ENCODE data around the gene COL11A2.

Gene COL11A2

GRCh38 chr6:33163540-33163939 is 28.7 kb downstream of the COL11A2 start:
- no peaks in the 10 kb centered on the region for H3K36me3 ChIP-seq
- H3K27me3 ChIP-seq (ENCODE audit: insufficient read depth, low read depth, severe bottlenecking) = no peaks in the 10 kb centered on the region
- DNase-seq = peak; percentile 16
- H3K9me3 ChIP-seq (ENCODE audit: severe bottlenecking) = no peaks in the 10 kb centered on the region
- H3K4me3 ChIP-seq (ENCODE audit: low read depth, low read length) = no peak overlapping the region
- TF ChIP-seq, protein P1, sequence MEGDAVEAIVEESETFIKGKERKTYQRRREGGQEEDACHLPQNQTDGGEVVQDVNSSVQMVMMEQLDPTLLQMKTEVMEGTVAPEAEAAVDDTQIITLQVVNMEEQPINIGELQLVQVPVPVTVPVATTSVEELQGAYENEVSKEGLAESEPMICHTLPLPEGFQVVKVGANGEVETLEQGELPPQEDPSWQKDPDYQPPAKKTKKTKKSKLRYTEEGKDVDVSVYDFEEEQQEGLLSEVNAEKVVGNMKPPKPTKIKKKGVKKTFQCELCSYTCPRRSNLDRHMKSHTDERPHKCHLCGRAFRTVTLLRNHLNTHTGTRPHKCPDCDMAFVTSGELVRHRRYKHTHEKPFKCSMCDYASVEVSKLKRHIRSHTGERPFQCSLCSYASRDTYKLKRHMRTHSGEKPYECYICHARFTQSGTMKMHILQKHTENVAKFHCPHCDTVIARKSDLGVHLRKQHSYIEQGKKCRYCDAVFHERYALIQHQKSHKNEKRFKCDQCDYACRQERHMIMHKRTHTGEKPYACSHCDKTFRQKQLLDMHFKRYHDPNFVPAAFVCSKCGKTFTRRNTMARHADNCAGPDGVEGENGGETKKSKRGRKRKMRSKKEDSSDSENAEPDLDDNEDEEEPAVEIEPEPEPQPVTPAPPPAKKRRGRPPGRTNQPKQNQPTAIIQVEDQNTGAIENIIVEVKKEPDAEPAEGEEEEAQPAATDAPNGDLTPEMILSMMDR (IDR thresholded peaks at IDR 0.05; ENCODE audit: low read depth, low read length) = no peak
- H3K27ac ChIP-seq = no peak overlapping the region

DNA sequence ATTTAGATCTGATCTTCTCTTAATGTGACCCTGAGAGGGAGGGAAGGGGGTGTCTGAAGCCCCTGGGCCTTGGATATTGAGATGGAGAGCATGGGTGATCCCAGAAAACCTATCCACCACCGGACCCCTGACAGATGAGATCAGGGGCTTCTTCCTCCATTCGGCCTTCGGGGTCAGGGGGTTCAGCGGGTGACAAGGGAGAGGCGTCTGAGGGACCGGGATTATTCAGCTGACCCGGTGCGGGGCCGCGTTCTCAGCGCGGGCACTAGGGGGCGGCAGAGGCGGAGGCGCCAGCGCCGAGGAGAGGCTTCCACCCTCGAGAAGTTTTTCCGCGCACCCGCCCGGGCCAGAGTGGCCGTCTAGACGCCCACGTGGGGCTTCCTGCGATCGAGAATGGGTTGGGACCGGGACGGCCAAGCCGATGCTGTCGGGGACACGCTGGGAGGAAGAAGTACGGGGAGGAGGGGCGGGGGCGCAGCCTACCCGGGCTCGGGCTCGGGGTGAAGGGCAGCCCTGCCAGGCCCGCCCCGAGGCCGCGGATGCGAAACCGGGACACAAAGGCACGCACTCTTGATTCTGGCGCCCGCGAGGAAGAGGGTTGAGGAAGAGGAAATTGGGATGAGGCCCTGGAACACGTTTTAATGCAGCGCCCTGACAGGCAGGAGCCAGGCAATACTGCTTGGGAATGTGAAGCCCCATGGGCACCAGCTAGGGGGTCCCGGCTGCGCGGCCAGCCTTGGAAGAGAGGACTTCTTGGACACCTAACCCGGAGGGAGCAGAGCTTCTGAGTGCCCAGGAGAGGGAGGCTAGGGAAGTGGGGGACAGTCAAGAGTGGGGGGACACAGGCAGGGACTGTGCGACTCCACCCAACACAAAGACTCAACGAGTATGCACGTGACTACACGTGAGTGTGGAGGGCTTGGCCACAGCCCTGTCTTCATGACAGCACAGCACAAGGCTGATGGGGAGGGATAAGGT is 30.6 kb downstream of the COL11A2 start:
- H3K4me3 ChIP-seq (ENCODE audit: low read depth, low read length) = peak overlapping the region; percentile 66
- TF ChIP-seq, protein P1 (IDR thresholded peaks at IDR 0.05; ENCODE audit: low read depth, low read length) = peak; percentile 99
- H3K27me3 ChIP-seq (ENCODE audit: insufficient read depth, low read depth, severe bottlenecking) = no peaks in the 10 kb centered on the region
- peak; percentile 90 for DNase-seq
- no peaks in the 10 kb centered on the region for H3K9me3 ChIP-seq (ENCODE audit: severe bottlenecking)
- H3K27ac ChIP-seq = peak overlapping the region; percentile 50
- no peaks in the 10 kb centered on the region for H3K36me3 ChIP-seq

DNA sequence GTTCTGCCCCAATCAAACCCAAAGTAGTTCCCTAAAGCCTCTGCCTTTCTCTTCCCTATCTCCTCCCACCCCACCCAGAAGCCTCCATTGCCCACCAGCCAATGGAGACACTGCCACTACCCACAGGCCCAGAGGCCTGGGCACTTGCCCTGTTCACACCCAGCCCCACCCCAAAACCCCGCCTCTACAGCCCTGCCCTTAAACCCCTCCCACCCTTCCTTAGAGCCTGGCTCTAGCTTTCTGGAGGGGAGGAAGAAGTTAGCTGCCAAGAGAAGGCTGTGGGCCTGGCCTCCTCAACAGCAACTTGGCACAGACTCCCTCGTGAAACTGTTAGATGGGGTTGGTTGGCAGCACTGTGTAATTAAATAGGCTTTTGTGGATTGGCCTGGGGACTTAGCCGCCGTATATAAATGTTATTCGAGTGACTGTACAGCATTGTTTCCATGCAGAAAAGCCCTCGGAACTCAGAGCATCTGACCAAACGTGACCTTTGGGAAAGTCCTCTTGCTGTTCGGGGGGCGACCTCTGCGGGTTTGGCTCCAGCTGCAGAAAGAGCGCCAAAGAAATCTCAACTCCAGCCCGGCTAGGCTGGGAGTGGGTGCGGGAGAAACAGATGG is 31.4 kb downstream of the COL11A2 start:
- Histone ChIP-seq H3K4me3 (ENCODE audit: low read depth, low read length) (no peak overlapping the region; the same call in 1 of the 2 replicates), H3K36me3 (no peaks in the 10 kb centered on the region)
- DNase-seq = peak; percentile 52

DNA sequence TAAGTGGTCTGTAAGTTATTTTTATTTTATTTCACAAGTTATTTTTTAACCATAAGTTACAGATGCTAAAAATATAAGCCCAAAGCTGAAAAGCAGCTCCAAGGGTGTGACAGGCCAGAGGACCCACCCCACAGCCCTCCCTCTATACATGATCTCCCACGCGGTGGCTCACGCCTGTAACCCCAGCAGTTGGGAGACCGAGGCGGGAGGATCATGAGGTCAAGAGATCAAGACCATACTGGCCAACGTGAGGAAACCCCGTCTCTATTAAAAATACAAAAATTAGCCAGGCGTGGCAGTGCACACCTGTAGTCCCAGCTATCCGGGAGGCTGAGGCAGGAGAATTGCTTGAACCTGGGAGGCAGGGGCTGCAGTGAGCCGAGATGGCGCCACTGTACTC is 32.2 kb downstream of the COL11A2 start:
- Histone ChIP-seq H3K27me3 (ENCODE audit: insufficient read depth, low read depth, severe bottlenecking) (no peaks in the 10 kb centered on the region), H3K36me3 (no peaks in the 10 kb centered on the region), H3K9me3 (ENCODE audit: severe bottlenecking) (no peaks in the 10 kb centered on the region), H3K27ac (no peak overlapping the region), H3K4me3 (ENCODE audit: low read depth, low read length) (no peak overlapping the region)
- TF ChIP-seq, protein P1 (IDR thresholded peaks at IDR 0.05; ENCODE audit: low read depth, low read length) = no peak
- DNase-seq = no peak

More for the DNA sequence above, 31.4 kb downstream of the COL11A2 start:
- TF ChIP-seq, protein P1 (IDR thresholded peaks at IDR 0.05; ENCODE audit: low read depth, low read length) = no peak
- Histone ChIP-seq H3K27me3 (ENCODE audit: insufficient read depth, low read depth, severe bottlenecking) (no peaks in the 10 kb centered on the region), H3K27ac (peak overlapping the region; percentile 50; the same call in 1 of the 2 replicates), H3K9me3 (ENCODE audit: severe bottlenecking) (no peaks in the 10 kb centered on the region)

GRCh38 chr6:33156964-33157363 is 35.3 kb downstream of the COL11A2 start:
- H3K27me3 ChIP-seq (ENCODE audit: insufficient read depth, low read depth, severe bottlenecking) = no peaks in the 10 kb centered on the region
- no peaks in the 10 kb centered on the region for H3K36me3 ChIP-seq
- TF ChIP-seq, protein P1 (IDR thresholded peaks at IDR 0.05; ENCODE audit: low read depth, low read length) = no peak
- no peak overlapping the region for H3K4me3 ChIP-seq (ENCODE audit: low read depth, low read length)
- DNase-seq = no peak
- H3K27ac ChIP-seq = no peak overlapping the region
- H3K9me3 ChIP-seq (ENCODE audit: severe bottlenecking) = peaks cover 12% of the 10 kb centered on the region
